ENCODE data around the gene RBM14. TPM values are rescaled to one million over a fixed set of nuclear protein-coding genes. Genes with fewer than 3 reads are reported as not detected.
A peak's percentile ranks its signal among the peaks of the same experiment; 100 is the strongest.
"Not testable (repeated sequence)": the region's sequence is repeated elsewhere in the genome, so short reads cannot be mapped to it uniquely, and the experiment has no call there.

The RBM14 gene
- total RNA-seq, 4 donors from 2014 or later, result 38.3 to 74.2 (median 55.7) TPM

DNA sequence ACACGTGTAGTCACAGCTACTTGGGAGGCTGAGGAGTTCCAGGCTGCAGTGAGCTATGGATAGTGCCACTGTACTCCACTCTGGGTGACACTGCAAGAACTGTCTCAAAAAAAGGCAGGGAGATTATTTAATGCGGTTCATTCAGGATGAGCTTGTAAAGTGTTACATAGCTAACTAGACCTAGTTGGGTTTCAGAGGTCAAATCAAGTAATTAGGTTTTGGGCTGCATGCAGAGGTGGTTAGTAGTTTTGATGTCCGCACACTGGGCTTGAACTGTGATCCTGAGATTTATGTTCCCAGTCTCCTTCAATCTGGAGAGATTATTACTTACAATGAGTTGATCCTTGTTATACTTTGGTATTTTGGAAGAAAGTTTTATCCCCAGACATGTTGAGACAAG is 20.0 kb downstream of the RBM14 start:
- DNase-seq (ENCODE audit: low spot score) (no peak), ATAC-seq (ENCODE audit: low FRiP score) (no peak)
- TF ChIP-seq, protein P1, sequence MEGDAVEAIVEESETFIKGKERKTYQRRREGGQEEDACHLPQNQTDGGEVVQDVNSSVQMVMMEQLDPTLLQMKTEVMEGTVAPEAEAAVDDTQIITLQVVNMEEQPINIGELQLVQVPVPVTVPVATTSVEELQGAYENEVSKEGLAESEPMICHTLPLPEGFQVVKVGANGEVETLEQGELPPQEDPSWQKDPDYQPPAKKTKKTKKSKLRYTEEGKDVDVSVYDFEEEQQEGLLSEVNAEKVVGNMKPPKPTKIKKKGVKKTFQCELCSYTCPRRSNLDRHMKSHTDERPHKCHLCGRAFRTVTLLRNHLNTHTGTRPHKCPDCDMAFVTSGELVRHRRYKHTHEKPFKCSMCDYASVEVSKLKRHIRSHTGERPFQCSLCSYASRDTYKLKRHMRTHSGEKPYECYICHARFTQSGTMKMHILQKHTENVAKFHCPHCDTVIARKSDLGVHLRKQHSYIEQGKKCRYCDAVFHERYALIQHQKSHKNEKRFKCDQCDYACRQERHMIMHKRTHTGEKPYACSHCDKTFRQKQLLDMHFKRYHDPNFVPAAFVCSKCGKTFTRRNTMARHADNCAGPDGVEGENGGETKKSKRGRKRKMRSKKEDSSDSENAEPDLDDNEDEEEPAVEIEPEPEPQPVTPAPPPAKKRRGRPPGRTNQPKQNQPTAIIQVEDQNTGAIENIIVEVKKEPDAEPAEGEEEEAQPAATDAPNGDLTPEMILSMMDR (IDR thresholded peaks at IDR 0.05), result no peak

GRCh38 chr11:66637557-66638176 is 21.2 kb downstream of the RBM14 start:
- DNase-seq (ENCODE audit: low spot score) (no peak), ATAC-seq (ENCODE audit: low FRiP score) (peak; percentile 22)
- TF ChIP-seq, protein P1 (IDR thresholded peaks at IDR 0.05), result no peak

DNA sequence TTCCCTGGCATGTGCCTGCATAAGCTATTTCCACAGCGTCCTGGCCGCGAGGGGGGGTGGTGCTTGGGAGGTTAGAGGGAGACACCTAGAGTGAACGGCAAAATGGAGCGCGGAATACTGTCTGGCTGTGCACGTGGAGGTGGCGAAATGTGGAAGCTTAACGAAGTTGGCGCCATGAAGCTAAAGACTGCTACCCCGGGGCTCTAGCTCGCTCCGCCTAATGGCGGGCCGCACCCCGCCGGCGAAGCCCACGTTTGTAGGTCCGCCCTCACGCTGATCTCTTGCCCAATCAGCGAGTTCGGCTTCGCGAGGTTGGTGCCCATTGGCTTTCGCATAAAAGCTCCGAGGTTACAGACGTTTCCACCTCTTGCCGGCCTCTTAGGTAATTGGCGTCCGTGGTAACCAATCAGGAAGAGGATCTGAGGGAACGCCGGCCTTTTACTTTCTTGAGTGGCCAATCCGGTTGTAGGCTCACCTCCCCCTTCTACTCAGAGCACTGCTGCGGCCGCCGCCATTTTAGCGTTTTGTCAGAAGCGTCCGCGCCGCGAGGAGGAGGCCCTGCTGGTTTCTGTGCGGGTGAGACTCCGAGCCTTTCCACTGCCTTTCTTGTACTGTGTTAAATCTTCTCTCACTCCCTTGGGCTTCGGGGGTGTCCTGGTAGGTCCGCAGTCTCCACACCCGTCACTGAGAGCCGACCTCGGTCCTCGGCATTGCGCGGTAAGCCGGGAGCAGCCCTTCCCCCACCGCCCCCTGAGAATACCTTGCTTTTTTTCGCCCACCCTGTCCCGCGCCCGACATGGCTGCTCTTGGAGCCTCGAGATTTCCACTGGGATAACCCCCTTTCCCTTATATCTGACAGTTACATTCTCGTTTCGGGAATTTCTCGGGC is 22.0 kb downstream of the RBM14 start, which contains the start of gene RBM4:
TSS of gene RBM4 (plus strand) at position 527 of the 889 bp plus-strand sequence. CDS start 1,009 bp downstream, outside the sequence.
- DNase-seq (ENCODE audit: low spot score) (peak; percentile 85), ATAC-seq (ENCODE audit: low FRiP score) (peak; percentile 98)
- TF ChIP-seq, protein P1 (IDR thresholded peaks at IDR 0.05), result no peak

GRCh38 chr11:66639066-66639813 is 22.8 kb downstream of the RBM14 start:
- no peak for DNase-seq (ENCODE audit: low spot score)
- TF ChIP-seq, protein P1 (IDR thresholded peaks at IDR 0.05), result no peak
- ATAC-seq (ENCODE audit: low FRiP score), result no peak

- ATAC-seq (ENCODE audit: low FRiP score), result not testable (repeated sequence)
Measured at GRCh38 chr11:66639814-66640340, 23.4 kb downstream of the RBM14 start.

GRCh38 chr11:66641834-66642233 is 25.4 kb downstream of the RBM14 start:
- DNase-seq (ENCODE audit: low spot score), result no peak
- no peak for ATAC-seq (ENCODE audit: low FRiP score)
- TF ChIP-seq, protein P1 (IDR thresholded peaks at IDR 0.05), result no peak

More at GRCh38 chr11:66639814-66640340, 23.4 kb downstream of the RBM14 start:
- DNase-seq (ENCODE audit: low spot score), result not testable (repeated sequence)

Measured in omental fat pad (tissue), 4 donors.